Measurements from ENCODE around the gene IL6. TPM values are rescaled to one million over a fixed set of nuclear protein-coding genes. Genes with fewer than 3 reads are reported as not detected.
A peak's percentile ranks its signal among the peaks of the same experiment; 100 is the strongest.
"Not testable (repeated sequence)": the region's sequence is repeated elsewhere in the genome, so short reads cannot be mapped to it uniquely, and the experiment has no call there.

IL6 gene
- total RNA-seq, 1 experiment from 2014 or later, result 1.7 TPM

DNA sequence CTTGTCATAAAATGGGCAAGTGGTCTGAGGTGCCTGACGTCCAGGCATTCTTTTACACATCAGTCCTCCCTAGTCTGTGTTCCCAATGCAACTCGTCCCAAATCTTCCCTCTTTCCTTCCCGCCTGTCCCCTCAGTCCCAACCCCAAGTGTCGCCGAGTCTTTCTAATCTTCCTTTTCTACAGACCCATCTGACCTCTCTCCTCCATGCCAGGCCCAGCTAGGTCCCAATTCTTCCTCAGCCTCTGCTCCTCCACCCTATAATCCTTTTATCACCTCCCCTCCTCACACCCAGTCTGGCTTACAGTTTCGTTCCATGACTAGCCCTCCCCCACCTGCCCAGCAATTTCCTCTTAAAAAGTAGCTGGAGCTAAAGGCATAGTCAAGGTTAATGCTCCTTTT lies 22.3 kb upstream of the IL6 start:
- DNase-seq; intact Hi-C loops (cut with micrococcal nuclease; ENCODE audit: unreplicated experiment); CTCF ChIA-PET; H3K4me3 ChIP-seq; H3K9me2 ChIP-seq (ENCODE audit: insufficient read depth); H3K4me2 ChIP-seq; H3K27me3 ChIP-seq (ENCODE audit: insufficient read depth, low read depth); H3K36me3 ChIP-seq (ENCODE audit: low read depth); H2AFZ ChIP-seq; POLR2A ChIA-PET (ENCODE audit: unreplicated experiment); H3K9me3 ChIP-seq (ENCODE audit: insufficient read depth, low read depth); H3K79me2 ChIP-seq (ENCODE audit: low read depth); H4K20me1 ChIP-seq (ENCODE audit: insufficient read depth); BruUV-seq (replicated peaks); H3F3A ChIP-seq (ENCODE audit: insufficient read depth, low read depth); H3K4me1 ChIP-seq (replicated peaks; ENCODE audit: insufficient read depth); H3K27ac ChIP-seq: not testable (repeated sequence)

DNA sequence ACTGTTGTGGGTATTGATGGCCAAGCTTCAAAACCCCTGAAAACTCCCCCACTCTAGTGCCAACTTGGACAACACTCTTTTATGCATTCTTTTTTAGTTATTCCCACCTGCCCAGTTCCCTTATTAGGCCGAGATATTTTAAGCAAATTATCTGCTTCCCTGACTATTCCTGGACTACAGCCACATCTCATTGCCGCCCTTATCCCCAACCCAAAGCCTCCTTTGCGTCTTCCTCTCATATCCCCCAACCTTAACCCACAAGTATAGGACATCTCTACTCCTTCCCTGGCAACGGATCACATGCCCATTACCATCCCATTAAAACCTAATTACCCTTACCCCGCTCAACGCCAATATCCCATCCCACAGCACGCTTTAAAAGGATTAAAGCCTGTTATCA lies 21.1 kb upstream of the IL6 start:
- CTCF ChIA-PET; H3K79me2 ChIP-seq (ENCODE audit: low read depth); BruUV-seq (replicated peaks); H3F3A ChIP-seq (ENCODE audit: insufficient read depth, low read depth); H3K9me2 ChIP-seq (ENCODE audit: insufficient read depth); H3K27me3 ChIP-seq (ENCODE audit: insufficient read depth, low read depth); H3K9me3 ChIP-seq (ENCODE audit: insufficient read depth, low read depth); H3K4me1 ChIP-seq (replicated peaks; ENCODE audit: insufficient read depth); H3K36me3 ChIP-seq (ENCODE audit: low read depth); H4K20me1 ChIP-seq (ENCODE audit: insufficient read depth); H3K4me3 ChIP-seq; POLR2A ChIA-PET (ENCODE audit: unreplicated experiment); H3K27ac ChIP-seq; H2AFZ ChIP-seq; intact Hi-C loops (cut with micrococcal nuclease; ENCODE audit: unreplicated experiment); H3K4me2 ChIP-seq: not testable (repeated sequence)
- peak in 1 of 2 experiments; percentile 21 for DNase-seq

DNA sequence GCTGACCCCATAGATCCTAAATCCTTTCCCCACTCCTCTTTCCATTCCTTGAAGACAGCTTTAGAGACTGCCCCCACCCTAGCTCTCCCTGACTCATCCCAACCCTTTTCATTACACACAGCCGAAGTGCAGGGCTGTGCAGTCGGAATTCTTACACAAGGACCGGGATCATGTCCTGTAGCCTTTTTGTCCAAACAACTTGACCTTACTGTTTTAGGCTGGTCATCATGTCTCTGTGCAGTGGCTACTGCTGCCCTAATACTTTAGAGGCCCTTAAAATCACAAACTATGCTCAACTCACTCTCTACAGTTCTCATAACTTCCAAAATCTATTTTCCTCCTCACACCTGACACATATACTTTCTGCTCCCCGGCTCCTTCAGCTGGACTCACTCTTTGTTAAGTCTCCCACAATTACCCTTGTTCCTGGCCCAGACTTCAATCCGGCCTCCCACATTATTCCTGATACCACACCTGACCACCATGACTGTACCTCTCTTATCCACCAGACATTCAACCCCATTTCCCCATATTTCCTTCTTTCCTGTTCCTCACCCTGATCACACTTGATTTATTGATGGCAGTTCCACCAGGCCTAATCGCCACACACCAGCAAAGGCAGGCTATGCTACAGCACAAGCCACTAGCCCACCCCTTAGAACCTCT lies 19.8 kb upstream of the IL6 start:
- CTCF ChIA-PET, H2AFZ ChIP-seq: not testable (repeated sequence)

DNA sequence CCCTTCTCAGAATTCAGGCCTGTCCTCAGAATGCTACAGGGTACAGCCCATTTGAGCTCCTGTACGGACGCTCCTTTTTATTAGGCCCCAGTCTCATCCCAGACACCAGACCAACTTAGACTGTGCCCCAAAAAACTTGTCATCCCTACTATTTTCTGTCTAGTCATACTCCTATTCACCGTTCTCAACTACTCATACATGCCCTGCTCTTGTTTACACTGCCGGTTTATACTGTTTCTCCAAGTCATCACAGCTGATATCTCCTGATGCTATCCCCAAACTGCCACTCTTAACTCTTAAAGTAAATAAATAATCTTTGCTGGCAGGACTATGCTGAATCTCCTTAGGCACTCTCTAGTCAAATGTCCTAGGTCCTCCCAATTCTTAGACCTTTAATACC lies 18.8 kb upstream of the IL6 start:
- CTCF ChIA-PET, H3K4me3 ChIP-seq: not testable (repeated sequence)

More for the DNA sequence above, 19.8 kb upstream of the IL6 start:
- H3K36me3 ChIP-seq (ENCODE audit: low read depth); BruUV-seq (replicated peaks); H3K9me2 ChIP-seq (ENCODE audit: insufficient read depth); H3K4me2 ChIP-seq; intact Hi-C loops (cut with micrococcal nuclease; ENCODE audit: unreplicated experiment); H4K20me1 ChIP-seq (ENCODE audit: insufficient read depth); H3F3A ChIP-seq (ENCODE audit: insufficient read depth, low read depth); POLR2A ChIA-PET (ENCODE audit: unreplicated experiment); H3K4me3 ChIP-seq; H3K27ac ChIP-seq; H3K27me3 ChIP-seq (ENCODE audit: insufficient read depth, low read depth); H3K9me3 ChIP-seq (ENCODE audit: insufficient read depth, low read depth); H3K79me2 ChIP-seq (ENCODE audit: low read depth); H3K4me1 ChIP-seq (replicated peaks; ENCODE audit: insufficient read depth); DNase-seq: not testable (repeated sequence)

DNA sequence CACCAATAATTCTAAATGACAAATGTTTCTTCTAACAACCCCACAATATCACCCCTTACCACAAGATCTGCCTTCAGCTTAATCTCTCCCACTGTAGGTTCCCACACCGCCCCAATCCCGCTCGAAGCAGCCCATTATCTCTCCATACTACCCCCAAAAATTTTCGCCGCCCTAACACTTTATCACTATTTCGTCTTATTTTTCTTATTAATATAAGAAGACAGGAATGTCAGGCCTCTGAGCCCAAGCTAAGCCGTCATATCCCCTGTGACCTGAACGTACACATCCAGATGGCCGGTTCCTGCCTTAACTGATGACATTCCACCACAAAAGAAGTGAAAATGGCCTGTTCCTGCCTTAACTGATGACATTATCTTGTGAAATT lies 18.3 kb upstream of the IL6 start:
- H3K4me2 ChIP-seq; H4K20me1 ChIP-seq (ENCODE audit: insufficient read depth); H3K9me2 ChIP-seq (ENCODE audit: insufficient read depth); H3K9me3 ChIP-seq (ENCODE audit: insufficient read depth, low read depth); H3F3A ChIP-seq (ENCODE audit: insufficient read depth, low read depth); BruUV-seq (replicated peaks); H3K36me3 ChIP-seq (ENCODE audit: low read depth); H2AFZ ChIP-seq; H3K4me3 ChIP-seq; POLR2A ChIA-PET (ENCODE audit: unreplicated experiment); H3K79me2 ChIP-seq (ENCODE audit: low read depth); DNase-seq; H3K27me3 ChIP-seq (ENCODE audit: insufficient read depth, low read depth); H3K27ac ChIP-seq; CTCF ChIA-PET; H3K4me1 ChIP-seq (replicated peaks; ENCODE audit: insufficient read depth); intact Hi-C loops (cut with micrococcal nuclease; ENCODE audit: unreplicated experiment): not testable (repeated sequence)

More for the DNA sequence above, 18.8 kb upstream of the IL6 start:
- H4K20me1 ChIP-seq (ENCODE audit: insufficient read depth); H3K79me2 ChIP-seq (ENCODE audit: low read depth); DNase-seq; H3K4me1 ChIP-seq (replicated peaks; ENCODE audit: insufficient read depth); BruUV-seq (replicated peaks); H3F3A ChIP-seq (ENCODE audit: insufficient read depth, low read depth); H3K9me2 ChIP-seq (ENCODE audit: insufficient read depth); H3K4me2 ChIP-seq; H3K27ac ChIP-seq; H3K27me3 ChIP-seq (ENCODE audit: insufficient read depth, low read depth); H3K36me3 ChIP-seq (ENCODE audit: low read depth); H3K9me3 ChIP-seq (ENCODE audit: insufficient read depth, low read depth); intact Hi-C loops (cut with micrococcal nuclease; ENCODE audit: unreplicated experiment); POLR2A ChIA-PET (ENCODE audit: unreplicated experiment); H2AFZ ChIP-seq: not testable (repeated sequence)

DNA sequence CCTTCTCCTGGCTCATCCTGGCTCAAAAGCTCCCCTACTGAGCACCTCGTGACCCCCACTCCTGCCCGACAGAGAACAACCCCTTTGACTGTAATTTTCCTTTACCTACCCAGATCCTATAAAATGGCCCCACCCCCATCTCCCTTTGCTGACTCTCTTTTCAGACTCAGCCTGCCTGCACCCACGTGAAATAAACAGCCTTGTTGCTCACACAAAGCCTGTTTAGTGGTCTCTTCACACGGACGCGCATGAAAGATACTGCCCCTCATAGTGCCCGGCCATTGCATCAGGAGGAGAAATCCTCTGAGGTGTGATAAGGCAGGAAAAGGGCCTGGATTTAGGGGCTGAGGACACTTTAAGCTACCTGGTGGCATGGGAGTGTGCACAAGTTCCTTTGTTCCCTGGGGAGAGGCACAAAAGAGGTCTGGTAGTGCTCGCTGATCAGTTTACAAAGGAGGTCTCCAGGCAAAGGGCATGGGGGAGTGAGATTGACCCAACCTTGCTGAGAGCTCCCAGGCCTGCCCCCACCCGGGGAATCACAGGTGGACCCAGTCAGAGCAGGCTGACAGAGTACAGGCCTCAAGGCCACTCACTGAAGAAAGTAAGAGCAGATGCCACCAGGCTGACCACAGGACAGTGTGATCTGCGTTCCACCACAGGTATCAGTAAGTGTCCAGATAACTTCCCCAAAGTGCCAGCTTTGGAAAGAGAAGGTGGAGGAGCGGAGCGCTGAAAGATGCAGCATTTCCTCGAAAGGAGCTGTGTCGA lies 17.8 kb upstream of the IL6 start:
- DNase-seq, result peak in 1 of 2 experiments; percentile 26
- H3K36me3 ChIP-seq (ENCODE audit: low read depth); H3K9me3 ChIP-seq (ENCODE audit: insufficient read depth, low read depth); H2AFZ ChIP-seq; H3K4me1 ChIP-seq (replicated peaks; ENCODE audit: insufficient read depth); H3K27ac ChIP-seq; H3K4me3 ChIP-seq; POLR2A ChIA-PET (ENCODE audit: unreplicated experiment); intact Hi-C loops (cut with micrococcal nuclease; ENCODE audit: unreplicated experiment); H4K20me1 ChIP-seq (ENCODE audit: insufficient read depth); H3K79me2 ChIP-seq (ENCODE audit: low read depth); H3F3A ChIP-seq (ENCODE audit: insufficient read depth, low read depth); BruUV-seq (replicated peaks); H3K9me2 ChIP-seq (ENCODE audit: insufficient read depth); H3K4me2 ChIP-seq; H3K27me3 ChIP-seq (ENCODE audit: insufficient read depth, low read depth): not testable (repeated sequence)
- CTCF ChIA-PET, result interaction anchor here (0.8 kb wide), 1 partner anchor 13 kb away, joined by 3 read pairs; no protein-coding TSS in a partner anchor
